Kidney (tissue), 14 donors: Measurements from ENCODE around the gene ZNF827. TPM values are rescaled to one million over a fixed set of nuclear protein-coding genes. Genes with fewer than 3 reads are reported as not detected.

Experiments used
- DNase-seq, 5 donors: peaks; one replicate each; pipeline ENCODE4 v3.0.0-alpha.2; 2013 to 2020
- FAIRE-seq: peaks from 2 replicates; lab custom pipeline; 2012; peaks lifted over from hg19 to GRCh38; lab: Jason Lieb, UNC
- H3K27ac ChIP-seq, 2 donors: one replicate each; pipeline ENCODE4 v1.7.0; 2013; ENCODE audit warnings: low read depth in 2 of 2, low read length in 2 of 2, inconsistent platforms in 1 of 2
- H3K27me3 ChIP-seq: one replicate; pipeline ENCODE4 v1.7.1; 2013; ENCODE audit warnings: low read length, inconsistent platforms; ENCODE audit not compliant: control insufficient read depth, insufficient read depth
- H3K36me3 ChIP-seq, 3 donors: one replicate each; pipeline versions ENCODE4 v1.7.0 to v1.7.1; 2013; ENCODE audit warnings: low read length in 3 of 3, control low read depth in 1 of 3, inconsistent platforms in 1 of 3; ENCODE audit not compliant: insufficient read depth in 3 of 3, control insufficient read depth in 2 of 3
- H3K4me1 ChIP-seq, 3 donors: one replicate each; pipeline versions ENCODE4 v1.7.0 to v1.7.1; 2013; ENCODE audit warnings: low read length in 3 of 3, inconsistent platforms in 1 of 3, low read depth in 1 of 3; ENCODE audit not compliant: control insufficient read depth in 2 of 3, insufficient read depth in 2 of 3
- H3K4me3 ChIP-seq, 3 donors: one replicate each; pipeline versions ENCODE4 v1.7.0 to v1.8.1; 2013; ENCODE audit warnings: low read length in 3 of 3, control low read depth in 1 of 3, inconsistent platforms in 1 of 3
- H3K9ac ChIP-seq, 3 donors: one replicate each; pipeline versions ENCODE4 v1.7.0 to v1.7.1; 2013; ENCODE audit warnings: low read length in 3 of 3, control low read depth in 1 of 3, inconsistent platforms in 1 of 3
- H3K9me3 ChIP-seq, 3 donors: one replicate each; pipeline versions ENCODE4 v1.7.0 to v1.7.1; 2013; ENCODE audit warnings: low read length in 3 of 3, control low read depth in 1 of 3, inconsistent platforms in 1 of 3; ENCODE audit not compliant: control insufficient read depth in 2 of 3, insufficient read depth in 1 of 3
- intact Hi-C: fragments of 100-400 bp; cut with DNase I; formaldehyde crosslinking; loops from one replicate; pipeline ENCODE4 v1.11.1; 2022
- polyA plus RNA-seq: library from polyadenylated mRNA; stranded (reverse); fragments of 350-450 nt; fragmentation: Illumina TruSeq; extraction: RNeasy Lipid Tissue Mini Kit (QIAGEN cat#74804); gene quantifications from one replicate; pipeline ENCODE4 v1.2.3, GENCODE V29; 2014; ENCODE audit warnings: low read depth, low replicate concordance; ENCODE audit not compliant: insufficient read depth
- total RNA-seq: library from RNA; stranded (reverse); fragmentation: NEBNext Ultra II Directional; extraction: Animal tissue kit (Norgen Biotek cat#: 25700); gene quantifications from one replicate; pipeline ENCODE4 v1.2.1, GENCODE V29; 2021
- TF ChIP-seq, protein P1 (sequence below): IDR thresholded peaks from 3 replicates; pipeline ENCODE4 v1.5.1; 2012; ENCODE audit warnings: mild to moderate bottlenecking, moderate library complexity, borderline replicate concordance; ENCODE audit not compliant: insufficient read depth; ENCODE audit errors: extremely low read depth
- donor health status: control.
- donor health status: control.
- donor health status: control.
- donor health status: control.
- donor health status: control.
- donor health status: DM: yes; HTN: yes; CAD: no.
- donor health status: Normal renal cell carcinoma (clear cell type).

Gene ZNF827
- total and polyA plus RNA-seq, 2 donors from 2014 or later, result 3.5 to 22.6 TPM

DNA sequence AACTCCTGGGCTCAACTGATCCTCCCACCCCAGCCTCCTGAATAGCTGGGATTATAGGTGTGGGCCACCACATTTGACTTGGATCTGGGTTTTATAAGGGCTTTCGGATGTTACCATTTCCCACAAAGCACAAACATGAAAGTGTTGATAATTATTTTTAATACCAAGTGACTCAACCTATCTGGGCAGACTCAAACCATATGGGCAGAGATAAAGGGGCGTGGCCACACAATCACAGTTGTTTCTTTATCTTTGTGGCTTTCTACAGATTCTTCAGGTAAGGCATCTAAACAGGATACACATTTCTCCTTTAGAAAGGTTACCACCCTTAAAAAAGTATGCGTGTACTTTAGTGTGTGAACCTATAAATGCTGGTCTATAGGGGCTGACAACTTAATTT lies 122.5 kb downstream of the ZNF827 start:
- Histone ChIP-seq H3K9ac (no peak overlapping the region), H3K4me3 (no peak overlapping the region), H3K9me3 (peaks cover 0 to 2% (median 0%) of the 10 kb centered on the region in 3 donors), H3K27me3 (no peaks in the 10 kb centered on the region), H3K4me1 (no peaks in the 10 kb centered on the region), H3K27ac (no peak overlapping the region), H3K36me3 (peaks cover 0 to 3% (median 0%) of the 10 kb centered on the region in 3 donors)
- FAIRE-seq, result no peak
- intact Hi-C loops, result no loop called here
- TF ChIP-seq, protein P1, sequence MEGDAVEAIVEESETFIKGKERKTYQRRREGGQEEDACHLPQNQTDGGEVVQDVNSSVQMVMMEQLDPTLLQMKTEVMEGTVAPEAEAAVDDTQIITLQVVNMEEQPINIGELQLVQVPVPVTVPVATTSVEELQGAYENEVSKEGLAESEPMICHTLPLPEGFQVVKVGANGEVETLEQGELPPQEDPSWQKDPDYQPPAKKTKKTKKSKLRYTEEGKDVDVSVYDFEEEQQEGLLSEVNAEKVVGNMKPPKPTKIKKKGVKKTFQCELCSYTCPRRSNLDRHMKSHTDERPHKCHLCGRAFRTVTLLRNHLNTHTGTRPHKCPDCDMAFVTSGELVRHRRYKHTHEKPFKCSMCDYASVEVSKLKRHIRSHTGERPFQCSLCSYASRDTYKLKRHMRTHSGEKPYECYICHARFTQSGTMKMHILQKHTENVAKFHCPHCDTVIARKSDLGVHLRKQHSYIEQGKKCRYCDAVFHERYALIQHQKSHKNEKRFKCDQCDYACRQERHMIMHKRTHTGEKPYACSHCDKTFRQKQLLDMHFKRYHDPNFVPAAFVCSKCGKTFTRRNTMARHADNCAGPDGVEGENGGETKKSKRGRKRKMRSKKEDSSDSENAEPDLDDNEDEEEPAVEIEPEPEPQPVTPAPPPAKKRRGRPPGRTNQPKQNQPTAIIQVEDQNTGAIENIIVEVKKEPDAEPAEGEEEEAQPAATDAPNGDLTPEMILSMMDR, result no peak
- DNase-seq, result no peak

DNA sequence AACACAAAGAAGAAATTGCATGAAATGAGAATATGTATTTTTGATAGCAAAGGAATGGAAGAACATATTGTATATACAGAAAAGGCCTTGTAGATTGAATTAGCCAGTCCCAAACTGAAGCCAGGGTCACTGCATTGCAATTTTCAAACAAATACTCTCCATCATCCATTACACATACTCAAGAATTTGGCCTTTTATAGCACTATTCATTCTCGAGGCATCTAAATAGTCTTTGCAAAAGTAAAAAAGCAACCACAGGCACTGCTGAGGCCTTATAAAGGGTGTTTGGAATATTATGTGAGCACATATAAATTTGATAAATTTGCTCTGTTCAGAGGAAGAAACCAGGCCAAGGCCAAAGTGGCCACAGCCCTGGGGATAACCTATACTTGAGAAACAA lies 123.0 kb downstream of the ZNF827 start:
- TF ChIP-seq, protein P1, result no peak
- H3K4me3 ChIP-seq, result no peak overlapping the region
- H3K9ac ChIP-seq, result no peak overlapping the region
- intact Hi-C loops, result no loop called here
- peaks cover 0 to 3% (median 0%) of the 10 kb centered on the region in 3 donors for H3K36me3 ChIP-seq
- H3K9me3 ChIP-seq, result peaks cover 0 to 2% (median 0%) of the 10 kb centered on the region in 3 donors
- DNase-seq, result no peak
- FAIRE-seq, result no peak
- H3K27ac ChIP-seq, result no peak overlapping the region
- H3K4me1 ChIP-seq, result no peaks in the 10 kb centered on the region
- no peaks in the 10 kb centered on the region for H3K27me3 ChIP-seq

DNA sequence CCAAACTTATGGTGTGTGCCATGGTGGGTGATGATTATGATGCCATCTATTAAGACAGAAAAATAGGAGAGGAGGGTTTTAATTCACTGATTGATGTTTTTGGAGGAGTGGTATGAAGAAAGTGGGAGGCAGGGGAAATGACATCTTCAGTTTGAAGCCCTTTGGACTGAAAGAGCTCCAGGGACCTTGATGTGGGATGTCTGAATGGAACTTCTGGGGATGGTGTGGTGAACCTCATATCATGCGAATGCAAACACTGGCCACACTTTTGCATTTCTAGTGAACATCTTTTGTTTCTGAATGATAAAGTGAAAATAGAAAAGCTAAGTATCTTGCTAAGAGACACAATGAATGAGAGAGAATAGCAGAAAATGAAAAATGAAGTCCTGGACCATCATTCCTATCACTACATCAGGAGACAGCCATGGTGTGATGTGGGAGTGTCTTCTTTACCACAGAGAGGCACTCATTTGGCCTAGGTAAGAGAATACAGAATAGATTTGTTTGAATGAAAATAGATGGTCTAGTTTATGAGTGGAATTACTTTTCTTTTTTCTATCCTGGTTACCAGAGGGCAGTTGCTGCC lies 123.5 kb downstream of the ZNF827 start:
- intact Hi-C loops, result no loop called here
- no peak for FAIRE-seq
- H3K36me3 ChIP-seq, result peaks cover 0 to 3% (median 0%) of the 10 kb centered on the region in 3 donors
- no peak overlapping the region for H3K4me3 ChIP-seq
- TF ChIP-seq, protein P1, result no peak
- H3K9ac ChIP-seq, result no peak overlapping the region
- peaks cover 0 to 2% (median 0%) of the 10 kb centered on the region in 3 donors for H3K9me3 ChIP-seq
- DNase-seq, result no peak
- no peaks in the 10 kb centered on the region for H3K4me1 ChIP-seq
- no peaks in the 10 kb centered on the region for H3K27me3 ChIP-seq
- H3K27ac ChIP-seq, result no peak overlapping the region
